ENCODE results near the gene RAMP3. TPM values are rescaled to one million over a fixed set of nuclear protein-coding genes. Genes with fewer than 3 reads are reported as not detected.

Gene RAMP3
- total RNA-seq, 1 donor from 2014 or later, result not detected

DNA sequence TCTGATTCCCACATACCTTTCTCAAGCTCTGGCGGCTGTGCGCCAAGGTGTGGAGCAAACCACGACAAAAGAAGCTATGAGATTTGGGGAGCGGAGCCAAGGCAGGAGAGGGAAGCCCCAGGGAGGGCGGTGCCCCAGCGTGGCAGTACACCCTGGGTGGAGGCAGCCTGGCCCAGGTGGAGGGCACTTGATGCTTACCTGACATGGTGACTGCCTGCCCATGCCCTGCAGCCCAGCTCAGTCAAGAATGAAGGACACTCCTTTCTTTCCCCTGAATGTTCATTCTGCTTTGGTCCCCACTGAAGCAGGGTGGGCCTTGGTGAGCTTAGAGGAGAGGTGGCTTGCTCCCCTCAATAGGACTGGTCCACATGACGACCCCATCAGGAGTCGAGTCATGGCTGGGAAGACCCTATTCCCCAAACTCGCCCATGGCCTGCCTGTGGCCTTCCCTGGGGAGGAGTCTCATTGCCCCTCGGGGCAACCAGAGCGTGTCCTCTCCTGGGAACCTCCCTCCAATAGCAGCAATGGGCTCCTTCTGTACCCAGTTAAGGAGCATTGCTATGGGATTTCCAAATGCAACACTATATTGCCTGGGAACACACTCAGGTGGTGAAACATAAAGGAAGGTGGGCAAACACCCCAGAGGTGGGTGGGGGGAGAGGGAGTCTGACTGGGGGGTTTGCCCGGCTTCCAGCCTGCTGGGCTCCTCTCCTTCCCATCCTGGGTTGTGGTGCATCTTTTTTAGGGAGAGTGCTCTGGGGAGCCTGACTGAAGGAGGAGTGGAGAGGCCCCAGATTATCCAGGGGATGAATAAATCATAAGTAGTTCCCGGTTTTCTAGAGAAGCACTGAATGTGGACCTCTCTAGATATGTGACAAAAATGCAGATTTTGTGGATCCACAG is 22.7 kb downstream of the RAMP3 start:
- DNase-seq (ENCODE audit: low spot score), result no peak
- Mint-ChIP-seq H3K9me3 (no peaks in the 10 kb centered on the region), H3K4me1 (ENCODE audit: low read depth) (no peaks in the 10 kb centered on the region), H3K36me3 (ENCODE audit: low read depth) (no peaks in the 10 kb centered on the region), H3K4me3 (no peak overlapping the region), H3K27me3 (ENCODE audit: insufficient read depth) (peaks cover 11% of the 10 kb centered on the region), H3K27ac (no peak overlapping the region)
- intact Hi-C loops (cut with micrococcal nuclease), result no loop called here

DNA sequence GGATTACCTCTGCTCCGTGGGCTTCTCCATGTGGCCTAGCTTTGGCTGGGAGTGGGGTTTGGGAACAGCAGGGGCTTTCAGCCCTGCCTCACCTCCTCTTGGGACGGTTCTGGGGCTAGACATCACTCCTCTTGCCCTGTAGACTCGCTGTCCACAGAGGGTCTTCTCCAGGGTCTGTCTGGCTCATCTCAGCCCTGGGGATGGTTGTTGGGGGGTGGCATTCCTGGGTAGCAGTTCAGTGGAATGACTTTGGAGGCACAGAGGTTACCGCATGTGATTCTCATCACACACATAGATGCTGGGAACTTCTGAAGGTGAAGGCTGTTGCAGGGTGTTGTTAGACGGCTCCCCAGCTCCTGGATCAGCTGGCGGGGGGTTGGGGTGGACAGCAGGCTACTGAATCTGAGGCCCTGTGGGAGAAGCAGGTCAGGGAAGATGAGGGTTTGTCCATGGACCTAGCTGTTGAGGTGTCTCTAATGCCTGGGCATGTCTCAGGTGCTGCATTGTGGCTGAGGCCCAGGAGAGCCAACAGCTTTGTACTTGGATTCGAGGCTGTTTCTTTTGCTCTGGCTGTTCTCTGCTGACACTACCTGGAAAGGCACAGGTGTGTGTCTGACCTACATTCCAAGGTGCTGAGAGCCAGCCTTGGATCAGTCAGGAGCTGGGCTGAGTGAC is 23.8 kb downstream of the RAMP3 start:
- Mint-ChIP-seq H3K36me3 (ENCODE audit: low read depth) (no peaks in the 10 kb centered on the region), H3K27ac (no peak overlapping the region), H3K4me3 (no peak overlapping the region), H3K4me1 (ENCODE audit: low read depth) (no peaks in the 10 kb centered on the region), H3K27me3 (ENCODE audit: insufficient read depth) (peaks cover 6% of the 10 kb centered on the region), H3K9me3 (no peaks in the 10 kb centered on the region)
- DNase-seq (ENCODE audit: low spot score), result no peak
- intact Hi-C loops (cut with micrococcal nuclease), result no loop called here

DNA sequence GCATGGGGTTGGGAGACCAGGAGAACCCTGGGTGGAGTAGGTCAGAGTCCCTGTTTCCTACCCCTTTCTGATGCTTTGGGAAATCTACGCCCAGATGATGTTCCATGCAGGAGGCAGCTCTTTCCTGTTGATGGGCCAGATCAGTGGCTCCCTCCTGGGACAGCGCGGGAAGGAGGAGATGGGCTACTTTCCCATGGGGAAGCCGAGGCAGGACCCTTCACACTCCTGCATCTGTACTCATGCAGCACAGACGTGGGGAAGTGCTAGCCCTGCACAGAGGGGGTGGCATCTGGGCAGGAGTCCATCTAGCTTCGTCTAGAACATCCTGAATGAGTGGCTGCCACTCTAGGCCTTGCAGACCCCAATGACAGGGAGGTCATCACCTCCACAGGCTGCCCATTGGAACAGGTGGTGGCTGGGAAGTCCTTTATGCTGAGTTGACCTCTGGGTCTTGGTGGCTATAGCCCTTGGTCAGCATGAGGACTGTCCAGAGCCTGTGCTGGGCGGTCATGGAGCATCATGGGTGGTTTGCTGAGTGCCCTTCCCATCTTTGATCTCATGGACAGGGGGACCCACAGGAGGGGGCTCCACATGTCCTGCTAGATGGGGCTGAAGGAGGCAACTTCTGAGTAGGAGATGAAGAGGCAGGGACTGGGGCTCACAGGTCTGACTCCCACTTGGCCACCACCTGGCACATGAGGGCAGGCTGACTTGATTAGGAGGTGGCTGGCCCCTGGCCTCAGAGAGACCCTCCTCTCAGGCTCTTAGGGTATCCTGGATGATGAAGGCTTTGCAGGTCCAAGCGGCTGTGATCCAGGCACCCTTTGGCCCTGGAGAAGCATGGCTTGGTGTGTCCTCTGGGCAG is 24.6 kb downstream of the RAMP3 start:
- H3K27me3 Mint-ChIP-seq (ENCODE audit: insufficient read depth), result peaks cover 6% of the 10 kb centered on the region
- no peaks in the 10 kb centered on the region for H3K36me3 Mint-ChIP-seq (ENCODE audit: low read depth)
- intact Hi-C loops (cut with micrococcal nuclease), result no loop called here
- no peaks in the 10 kb centered on the region for H3K9me3 Mint-ChIP-seq
- no peak for DNase-seq (ENCODE audit: low spot score)
- no peak overlapping the region for H3K27ac Mint-ChIP-seq
- H3K4me3 Mint-ChIP-seq, result no peak overlapping the region
- H3K4me1 Mint-ChIP-seq (ENCODE audit: low read depth), result no peaks in the 10 kb centered on the region

DNA sequence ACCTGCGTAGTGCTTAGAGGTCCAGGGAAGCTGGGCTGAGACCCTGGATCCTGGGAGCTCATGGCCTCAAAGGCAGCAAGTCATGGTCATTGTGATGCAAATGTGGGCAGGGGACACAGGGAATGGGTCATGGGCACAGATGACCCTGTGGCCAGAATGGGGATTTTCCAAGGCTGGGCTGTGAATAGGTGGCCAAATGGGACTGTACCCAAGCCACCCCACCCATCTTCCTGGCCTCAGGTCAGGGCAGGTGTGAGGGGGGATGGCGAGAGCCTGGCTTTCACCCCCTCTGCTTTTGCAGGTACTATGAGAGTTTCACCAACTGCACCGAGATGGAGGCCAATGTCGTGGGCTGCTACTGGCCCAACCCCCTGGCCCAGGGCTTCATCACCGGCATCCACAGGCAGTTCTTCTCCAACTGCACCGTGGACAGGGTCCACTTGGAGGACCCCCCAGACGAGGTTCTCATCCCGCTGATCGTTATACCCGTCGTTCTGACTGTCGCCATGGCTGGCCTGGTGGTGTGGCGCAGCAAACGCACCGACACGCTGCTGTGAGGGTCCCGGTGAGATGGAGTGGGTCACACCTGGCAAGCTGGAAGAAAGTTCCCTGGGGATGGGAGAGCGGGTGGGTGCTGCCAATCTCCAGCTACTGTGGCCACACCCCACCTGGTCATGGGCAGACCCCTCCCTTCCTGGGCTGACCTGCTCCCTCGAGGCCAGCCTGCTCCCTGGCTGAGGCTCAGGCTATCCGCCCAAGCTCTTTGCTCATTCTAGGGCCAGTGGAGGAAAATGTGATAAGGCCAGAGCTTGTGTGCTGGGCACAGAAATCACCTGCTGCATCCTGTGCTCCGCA is 25.5 kb downstream of the RAMP3 start:
- Mint-ChIP-seq H3K27ac (no peak overlapping the region), H3K4me3 (no peak overlapping the region), H3K9me3 (no peaks in the 10 kb centered on the region), H3K27me3 (ENCODE audit: insufficient read depth) (peaks cover 6% of the 10 kb centered on the region), H3K4me1 (ENCODE audit: low read depth) (no peaks in the 10 kb centered on the region), H3K36me3 (ENCODE audit: low read depth) (no peaks in the 10 kb centered on the region)
- no peak for DNase-seq (ENCODE audit: low spot score)
- intact Hi-C loops (cut with micrococcal nuclease), result no loop called here

DNA sequence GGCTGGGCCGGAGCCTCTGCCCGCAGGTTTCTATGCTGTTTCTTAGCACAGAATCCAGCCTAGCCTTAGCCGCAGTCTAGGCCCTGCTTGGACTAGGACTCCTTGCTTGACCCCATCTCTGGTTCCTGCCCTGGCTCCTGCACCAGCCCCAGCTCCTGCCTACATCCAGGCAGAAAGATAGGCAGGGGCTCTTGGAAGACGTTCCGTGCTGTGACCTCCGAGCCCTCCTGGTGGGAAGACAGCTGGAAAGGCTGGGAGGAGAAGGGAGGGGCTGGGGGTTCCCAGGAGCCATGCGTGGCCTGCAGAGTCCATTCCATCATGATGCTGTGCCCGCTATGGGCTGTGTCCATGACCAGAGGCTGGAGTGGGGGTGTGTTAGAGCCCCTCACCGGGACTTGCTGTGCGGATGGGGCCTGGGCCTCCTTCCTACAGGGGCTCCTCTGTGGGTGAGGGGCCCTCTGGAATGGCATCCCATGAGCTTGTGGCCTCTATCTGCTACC is 26.2 kb downstream of the RAMP3 start:
- no peaks in the 10 kb centered on the region for H3K36me3 Mint-ChIP-seq (ENCODE audit: low read depth)
- no peaks in the 10 kb centered on the region for H3K9me3 Mint-ChIP-seq
- H3K4me3 Mint-ChIP-seq, result no peak overlapping the region
- peaks cover 4% of the 10 kb centered on the region for H3K27me3 Mint-ChIP-seq (ENCODE audit: insufficient read depth)
- no peak for DNase-seq (ENCODE audit: low spot score)
- no peaks in the 10 kb centered on the region for H3K4me1 Mint-ChIP-seq (ENCODE audit: low read depth)
- intact Hi-C loops (cut with micrococcal nuclease), result no loop called here
- no peak overlapping the region for H3K27ac Mint-ChIP-seq

DNA sequence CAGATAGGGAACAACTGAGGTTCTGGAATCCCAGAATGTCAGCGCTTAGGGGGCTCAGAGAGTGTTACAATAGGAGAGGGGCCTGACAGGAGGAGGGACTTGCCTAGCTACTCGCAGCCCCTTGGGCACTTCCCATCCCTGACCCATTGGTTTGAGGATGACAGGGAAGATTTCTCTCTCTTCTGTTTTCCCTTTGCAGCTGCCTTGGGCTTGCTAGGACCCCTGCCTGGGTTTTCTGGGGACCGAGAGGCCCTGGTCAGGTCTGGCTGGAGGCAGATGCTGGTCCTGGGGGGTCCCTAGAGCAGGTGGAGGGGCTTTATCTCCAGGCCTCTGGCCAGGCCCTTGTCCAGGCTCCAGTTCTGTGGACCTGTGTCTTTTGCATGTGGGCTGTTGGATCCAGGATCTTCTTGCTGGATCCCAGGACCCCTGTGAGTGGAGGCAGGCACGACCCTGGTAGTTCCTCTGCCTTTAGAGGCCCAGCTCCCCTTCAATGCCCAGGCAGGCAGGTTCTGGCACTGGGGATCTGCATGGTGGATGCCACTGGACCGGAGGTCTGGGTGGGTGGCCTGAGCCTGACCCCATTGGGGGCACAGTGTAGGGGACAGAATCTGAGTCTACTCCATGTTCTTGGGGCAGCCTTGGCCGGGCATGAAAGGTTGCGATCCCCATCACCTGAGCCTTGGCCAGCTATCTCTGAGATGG is 26.9 kb downstream of the RAMP3 start:
- DNase-seq (ENCODE audit: low spot score), result no peak
- intact Hi-C loops (cut with micrococcal nuclease), result no loop called here
- Mint-ChIP-seq H3K4me1 (ENCODE audit: low read depth) (no peaks in the 10 kb centered on the region), H3K36me3 (ENCODE audit: low read depth) (no peaks in the 10 kb centered on the region), H3K27me3 (ENCODE audit: insufficient read depth) (peaks cover 4% of the 10 kb centered on the region), H3K9me3 (no peaks in the 10 kb centered on the region), H3K27ac (no peak overlapping the region), H3K4me3 (no peak overlapping the region)

DNA sequence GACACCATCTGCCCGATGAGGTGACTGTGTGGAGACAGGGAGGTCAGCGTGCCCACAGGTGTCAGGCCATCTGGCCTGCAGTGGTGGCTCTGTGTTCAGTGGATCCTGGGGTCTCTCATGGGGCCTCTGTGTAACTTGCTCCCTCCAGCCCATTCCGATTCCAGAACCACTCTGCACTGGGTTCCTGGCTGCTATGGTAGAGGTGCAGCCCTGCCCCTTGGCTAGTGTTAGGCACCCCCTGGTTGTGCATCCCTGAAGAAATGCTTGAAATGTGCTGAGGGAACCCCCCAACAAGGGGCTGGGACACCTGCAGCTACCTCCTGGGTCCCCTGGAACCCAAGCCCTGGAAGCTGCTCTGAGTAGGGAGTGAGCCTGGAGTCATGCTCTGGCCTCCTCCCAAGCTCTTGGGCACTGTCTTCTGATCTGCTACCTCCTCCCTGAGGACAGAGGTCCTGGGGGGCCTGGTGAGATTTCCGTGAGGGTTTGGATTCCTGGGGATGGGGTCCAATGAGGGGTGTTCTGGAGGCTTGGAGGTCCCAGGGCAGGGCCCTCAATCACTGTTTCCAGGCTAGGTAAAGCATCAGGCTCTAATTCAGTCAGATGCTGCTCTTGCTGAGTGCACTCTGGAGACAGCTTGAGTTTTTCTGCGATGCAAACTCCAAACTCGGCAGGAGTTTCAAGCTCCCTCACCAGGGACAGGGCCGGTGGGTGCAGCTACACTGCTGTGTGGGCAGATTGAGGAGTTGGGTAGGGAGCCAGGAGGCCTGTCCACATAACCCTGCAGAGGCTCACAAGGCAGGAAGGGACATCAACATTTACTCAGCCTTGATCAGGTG is 27.7 kb downstream of the RAMP3 start:
- H3K27ac Mint-ChIP-seq, result no peak overlapping the region
- H3K4me1 Mint-ChIP-seq (ENCODE audit: low read depth), result no peaks in the 10 kb centered on the region

DNA sequence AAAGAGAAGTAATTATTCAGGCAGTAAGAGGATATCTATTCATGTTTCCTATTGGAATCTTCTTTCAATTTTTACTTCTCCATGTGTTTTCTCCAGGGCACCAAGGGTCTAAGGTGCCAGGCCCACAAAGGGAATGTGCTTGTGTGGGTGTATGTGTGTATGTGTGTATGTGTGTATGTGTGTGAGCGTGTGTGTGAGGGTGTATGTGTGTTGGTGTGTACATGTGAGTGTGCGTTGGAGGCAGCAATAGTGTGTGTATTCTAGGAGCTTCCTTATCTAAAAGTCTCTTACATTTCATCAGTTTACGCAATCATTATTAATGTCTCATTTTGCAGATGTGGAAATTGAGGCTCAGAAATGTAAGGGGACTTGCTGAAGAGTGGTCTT is 28.3 kb downstream of the RAMP3 start:
- no peaks in the 10 kb centered on the region for H3K9me3 Mint-ChIP-seq
- H3K36me3 Mint-ChIP-seq (ENCODE audit: low read depth), result no peaks in the 10 kb centered on the region
- no peaks in the 10 kb centered on the region for H3K4me1 Mint-ChIP-seq (ENCODE audit: low read depth)
- intact Hi-C loops (cut with micrococcal nuclease), result no loop called here
- no peak for DNase-seq (ENCODE audit: low spot score)
- peaks cover 4% of the 10 kb centered on the region for H3K27me3 Mint-ChIP-seq (ENCODE audit: insufficient read depth)
- no peak overlapping the region for H3K27ac Mint-ChIP-seq
- H3K4me3 Mint-ChIP-seq, result no peak overlapping the region

More for the DNA sequence above, 27.7 kb downstream of the RAMP3 start:
- no peaks in the 10 kb centered on the region for H3K9me3 Mint-ChIP-seq
- intact Hi-C loops (cut with micrococcal nuclease), result no loop called here
- no peaks in the 10 kb centered on the region for H3K36me3 Mint-ChIP-seq (ENCODE audit: low read depth)
- no peak for DNase-seq (ENCODE audit: low spot score)
- H3K4me3 Mint-ChIP-seq, result no peak overlapping the region
- peaks cover 4% of the 10 kb centered on the region for H3K27me3 Mint-ChIP-seq (ENCODE audit: insufficient read depth)

DNA sequence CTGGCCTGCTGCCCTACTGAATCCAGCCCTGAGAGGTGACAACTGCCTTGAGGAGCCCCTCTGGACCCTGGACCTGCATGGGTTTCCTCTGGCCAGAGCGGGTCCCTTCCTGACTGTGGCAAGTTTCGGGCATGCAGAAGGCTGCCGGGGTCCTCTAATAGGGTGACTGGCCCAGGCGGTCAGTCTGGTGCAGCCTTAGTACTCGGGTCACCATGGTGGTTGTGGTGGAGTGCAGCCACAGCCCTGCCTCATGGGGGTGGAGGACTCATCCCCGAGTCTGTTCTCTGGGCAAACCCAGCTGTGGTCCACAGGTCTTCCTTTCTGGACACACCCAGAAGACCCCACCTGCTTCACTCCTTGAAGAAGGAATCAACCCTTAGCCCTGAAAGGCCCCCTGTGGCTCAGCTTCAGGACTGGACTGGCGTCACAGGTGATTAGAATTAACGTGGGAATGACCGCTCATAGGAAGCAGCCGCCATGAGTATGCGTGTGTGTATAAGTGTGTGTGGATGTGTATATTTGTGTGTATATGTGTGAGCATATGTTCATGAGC is 28.7 kb downstream of the RAMP3 start:
- Mint-ChIP-seq H3K4me1 (ENCODE audit: low read depth) (no peaks in the 10 kb centered on the region), H3K27ac (no peak overlapping the region), H3K9me3 (no peaks in the 10 kb centered on the region), H3K27me3 (ENCODE audit: insufficient read depth) (peaks cover 6% of the 10 kb centered on the region), H3K36me3 (ENCODE audit: low read depth) (no peaks in the 10 kb centered on the region), H3K4me3 (no peak overlapping the region)
- intact Hi-C loops (cut with micrococcal nuclease), result no loop called here
- no peak for DNase-seq (ENCODE audit: low spot score)

DNA sequence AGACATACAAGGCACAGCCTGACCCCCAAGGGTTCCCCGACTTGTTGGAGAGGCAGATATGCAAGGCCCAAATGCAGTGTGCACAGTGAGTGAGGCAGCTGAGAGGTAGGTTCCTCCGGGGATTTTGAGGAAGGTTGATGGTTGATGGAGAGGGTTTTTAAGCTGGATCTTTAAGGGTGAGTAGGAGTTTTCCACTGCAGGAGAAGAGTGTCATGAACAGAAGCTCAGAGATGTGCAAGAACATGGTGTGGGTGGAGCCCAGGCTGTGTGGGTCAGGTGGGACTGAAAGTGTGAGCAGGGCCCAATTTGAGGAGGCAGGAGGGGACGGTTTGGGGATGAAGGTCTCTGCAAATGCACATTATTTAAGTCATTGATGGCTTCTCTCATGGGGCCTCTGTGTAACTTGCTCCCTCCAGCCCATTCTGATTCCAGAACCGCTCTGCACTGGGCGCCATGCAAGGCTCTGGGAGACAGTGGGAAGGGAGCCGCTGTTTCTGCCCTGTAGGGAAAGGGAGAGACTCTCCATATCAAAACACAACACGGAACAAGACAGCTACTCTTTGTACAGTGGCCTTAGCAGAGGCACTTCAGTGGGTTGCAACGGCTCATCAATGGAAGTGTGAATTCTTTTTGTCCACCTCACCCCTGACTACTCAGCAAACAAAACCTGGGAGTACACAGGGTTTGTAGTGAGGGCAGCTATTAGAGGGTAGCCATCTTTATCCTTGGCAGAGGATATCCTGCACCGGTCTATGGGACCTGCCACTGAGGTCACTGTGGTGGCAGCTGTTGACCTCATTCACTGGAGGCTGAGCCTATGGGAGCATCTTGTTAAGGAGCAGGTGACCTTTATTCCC is 29.7 kb downstream of the RAMP3 start:
- H3K9me3 Mint-ChIP-seq, result peaks cover 1% of the 10 kb centered on the region
- peaks cover 4% of the 10 kb centered on the region for H3K27me3 Mint-ChIP-seq (ENCODE audit: insufficient read depth)
- H3K4me1 Mint-ChIP-seq (ENCODE audit: low read depth), result peaks cover under 1% of the 10 kb centered on the region
- H3K27ac Mint-ChIP-seq, result no peak overlapping the region
- no peak for DNase-seq (ENCODE audit: low spot score)
- intact Hi-C loops (cut with micrococcal nuclease), result no loop called here
- H3K4me3 Mint-ChIP-seq, result no peak overlapping the region
- H3K36me3 Mint-ChIP-seq (ENCODE audit: low read depth), result no peaks in the 10 kb centered on the region

Data from activated T-helper 1 cell treated with anti-CD3 and anti-CD28 coated beads, Interleukin-12 subunit alpha, Interleukin-12 subunit beta, Interleukin-2, Interleukin-4 antibody, amounts not matched to agents 30 ng/mL and 10 ng/mL and 1 ng/mL, durations not matched to agents 14 hours and 24 hours and 36 hours (primary cell).